Kidney epithelial cell (primary cell): ENCODE measurements around the gene CCDC174. TPM values are rescaled to one million over a fixed set of nuclear protein-coding genes. Genes with fewer than 3 reads are reported as not detected.

Experiments
- DNase-seq: peaks from one replicate; pipeline ENCODE4 v3.0.0-alpha.2; 2010; ENCODE audit warnings: low read depth
- H3K27me3 ChIP-seq: 2 replicates; pipeline ENCODE4 v1.6.0; 2011; ENCODE audit warnings: low read length; ENCODE audit not compliant: control insufficient read depth, insufficient read depth
- H3K36me3 ChIP-seq: 2 replicates; pipeline ENCODE4 v1.5.1; 2011; ENCODE audit warnings: low read length; ENCODE audit not compliant: control insufficient read depth, insufficient read depth
- H3K4me3 ChIP-seq: 2 replicates; pipeline ENCODE4 v1.5.1; 2011; ENCODE audit warnings: low read depth, mild to moderate bottlenecking, control low read depth, low read length
- total RNA-seq: library from RNA; depleted of rRNA; stranded (reverse); fragments of >200 nt; gene quantifications from 2 replicates; pipeline ENCODE4 v1.2.3, GENCODE V29; 2015
- TF ChIP-seq, protein P1 (sequence below): IDR thresholded peaks from 2 replicates; pipeline ENCODE4 v1.5.1; 2011; ENCODE audit warnings: mild to moderate bottlenecking, moderate library complexity, low read length, control low read depth, inconsistent platforms; ENCODE audit not compliant: insufficient read depth, poor library complexity, severe bottlenecking

Gene CCDC174
- total RNA-seq, 1 donor from 2014 or later, result 21.7 TPM

GRCh38 chr3:14676881-14677280, 25.3 kb downstream of the CCDC174 start:
- H3K36me3 ChIP-seq, result no peaks in the 10 kb centered on the region
- TF ChIP-seq, protein P1, sequence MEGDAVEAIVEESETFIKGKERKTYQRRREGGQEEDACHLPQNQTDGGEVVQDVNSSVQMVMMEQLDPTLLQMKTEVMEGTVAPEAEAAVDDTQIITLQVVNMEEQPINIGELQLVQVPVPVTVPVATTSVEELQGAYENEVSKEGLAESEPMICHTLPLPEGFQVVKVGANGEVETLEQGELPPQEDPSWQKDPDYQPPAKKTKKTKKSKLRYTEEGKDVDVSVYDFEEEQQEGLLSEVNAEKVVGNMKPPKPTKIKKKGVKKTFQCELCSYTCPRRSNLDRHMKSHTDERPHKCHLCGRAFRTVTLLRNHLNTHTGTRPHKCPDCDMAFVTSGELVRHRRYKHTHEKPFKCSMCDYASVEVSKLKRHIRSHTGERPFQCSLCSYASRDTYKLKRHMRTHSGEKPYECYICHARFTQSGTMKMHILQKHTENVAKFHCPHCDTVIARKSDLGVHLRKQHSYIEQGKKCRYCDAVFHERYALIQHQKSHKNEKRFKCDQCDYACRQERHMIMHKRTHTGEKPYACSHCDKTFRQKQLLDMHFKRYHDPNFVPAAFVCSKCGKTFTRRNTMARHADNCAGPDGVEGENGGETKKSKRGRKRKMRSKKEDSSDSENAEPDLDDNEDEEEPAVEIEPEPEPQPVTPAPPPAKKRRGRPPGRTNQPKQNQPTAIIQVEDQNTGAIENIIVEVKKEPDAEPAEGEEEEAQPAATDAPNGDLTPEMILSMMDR, result no peak
- no peak overlapping the region for H3K4me3 ChIP-seq
- H3K27me3 ChIP-seq, result no peaks in the 10 kb centered on the region
- DNase-seq, result no peak

- no peak for DNase-seq
- H3K27me3 ChIP-seq, result no peaks in the 10 kb centered on the region
- H3K36me3 ChIP-seq, result no peaks in the 10 kb centered on the region
- H3K4me3 ChIP-seq, result no peak overlapping the region
- TF ChIP-seq, protein P1, result no peak
These were observed 26.5 kb downstream of the CCDC174 start for GRCh38 chr3:14678015-14678503.

- H3K4me3 ChIP-seq, result no peak overlapping the region
- DNase-seq, result no peak
- no peaks in the 10 kb centered on the region for H3K27me3 ChIP-seq
- TF ChIP-seq, protein P1, result no peak
- H3K36me3 ChIP-seq, result no peaks in the 10 kb centered on the region
These were observed 28.6 kb downstream of the CCDC174 start for GRCh38 chr3:14680115-14680514.

DNA sequence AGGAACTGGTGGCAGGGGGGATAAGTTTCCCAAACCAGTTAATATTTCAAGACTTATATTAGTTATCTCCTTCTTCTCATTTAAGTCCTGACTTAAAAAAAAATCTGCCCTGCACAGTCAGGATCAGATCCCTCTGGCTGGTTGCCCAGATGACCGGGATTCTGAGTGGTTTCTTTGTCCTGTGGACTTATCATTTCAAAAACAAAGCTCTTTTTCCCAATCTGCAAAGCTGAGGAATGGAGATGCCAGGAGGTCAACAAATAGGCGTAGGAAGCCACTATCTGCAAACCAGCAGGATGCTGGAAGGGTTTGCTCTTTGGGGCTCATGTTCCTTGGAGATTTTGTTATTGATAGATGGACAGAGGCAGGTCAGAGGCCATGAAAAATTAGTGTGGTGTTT, 29.2 kb downstream of the CCDC174 start:
- H3K27me3 ChIP-seq, result no peaks in the 10 kb centered on the region
- no peak overlapping the region for H3K4me3 ChIP-seq
- DNase-seq, result no peak
- no peaks in the 10 kb centered on the region for H3K36me3 ChIP-seq
- TF ChIP-seq, protein P1, result no peak

- DNase-seq, result no peak
- TF ChIP-seq, protein P1, result no peak
- H3K36me3 ChIP-seq, result no peaks in the 10 kb centered on the region
- H3K27me3 ChIP-seq, result no peaks in the 10 kb centered on the region
- H3K4me3 ChIP-seq, result no peak overlapping the region
These were observed 32.9 kb downstream of the CCDC174 start for GRCh38 chr3:14684447-14684846.

- DNase-seq, result no peak
- H3K27me3 ChIP-seq, result no peaks in the 10 kb centered on the region
- H3K36me3 ChIP-seq, result no peaks in the 10 kb centered on the region
- TF ChIP-seq, protein P1, result no peak
- no peak overlapping the region for H3K4me3 ChIP-seq
These were observed 33.6 kb downstream of the CCDC174 start for GRCh38 chr3:14685179-14685578.
